ENCODE results near the gene SPATA13.

Gene SPATA13

DNA sequence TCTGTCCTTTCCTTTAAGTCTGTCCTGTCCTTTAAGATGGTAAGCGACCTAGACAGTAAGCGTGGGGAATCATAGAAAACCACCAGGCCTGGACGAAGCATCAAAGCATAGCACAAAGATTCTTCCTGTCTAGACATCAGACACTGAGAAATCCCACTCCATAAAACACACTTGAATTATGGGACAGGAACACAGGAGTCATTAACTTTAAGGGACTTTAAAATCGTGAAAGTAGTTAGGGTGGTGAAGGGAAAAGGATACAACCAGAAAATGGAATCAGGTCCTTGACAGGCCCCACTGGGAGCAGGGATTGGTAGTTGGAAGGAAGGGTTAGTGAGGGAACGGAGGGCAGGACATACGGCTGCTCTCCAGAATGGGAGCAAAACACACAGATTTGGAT is 117.2 kb downstream of the SPATA13 start:
- DNase-seq (ENCODE audit: low read depth in 2 of 2) = no peak

DNA sequence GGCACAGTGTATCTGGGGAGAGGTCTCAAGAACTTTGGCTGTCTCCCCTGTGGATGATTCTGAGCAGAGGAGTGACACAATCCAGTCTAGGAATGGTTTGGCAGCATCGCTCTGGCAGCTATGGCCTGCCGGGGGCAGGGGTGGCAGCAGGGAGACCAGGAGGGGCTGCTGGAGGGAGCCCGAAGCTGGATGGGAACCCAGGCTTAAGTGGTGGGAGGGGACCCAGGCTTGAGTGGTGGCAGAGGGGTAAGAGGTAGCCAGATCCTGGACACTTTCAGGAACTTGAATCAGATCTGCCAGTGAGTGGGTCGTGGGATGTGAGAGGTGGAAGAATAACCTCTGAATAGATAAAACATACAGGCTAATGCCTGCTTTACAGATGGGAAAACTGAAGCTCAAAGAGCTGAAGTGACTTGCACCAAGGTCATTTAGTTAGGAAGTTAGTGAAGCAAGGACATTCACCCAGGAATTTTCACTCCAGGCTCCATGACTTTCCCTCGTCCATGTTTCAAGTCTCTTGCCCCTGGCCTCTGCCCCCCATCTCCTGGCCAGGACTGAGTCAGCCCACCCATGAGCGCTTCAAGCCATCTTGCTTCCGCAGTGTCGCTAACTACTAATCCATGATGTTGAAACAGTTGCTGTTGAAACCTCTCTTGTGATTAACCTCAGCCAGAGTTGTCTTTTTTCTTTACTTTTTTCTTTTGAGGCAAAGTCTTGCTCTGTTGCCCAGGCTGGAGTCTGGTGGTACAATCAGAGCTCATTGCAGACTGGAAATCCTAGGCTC is 119.0 kb downstream of the SPATA13 start:
- no peak for DNase-seq (ENCODE audit: low read depth in 2 of 2)

DNA sequence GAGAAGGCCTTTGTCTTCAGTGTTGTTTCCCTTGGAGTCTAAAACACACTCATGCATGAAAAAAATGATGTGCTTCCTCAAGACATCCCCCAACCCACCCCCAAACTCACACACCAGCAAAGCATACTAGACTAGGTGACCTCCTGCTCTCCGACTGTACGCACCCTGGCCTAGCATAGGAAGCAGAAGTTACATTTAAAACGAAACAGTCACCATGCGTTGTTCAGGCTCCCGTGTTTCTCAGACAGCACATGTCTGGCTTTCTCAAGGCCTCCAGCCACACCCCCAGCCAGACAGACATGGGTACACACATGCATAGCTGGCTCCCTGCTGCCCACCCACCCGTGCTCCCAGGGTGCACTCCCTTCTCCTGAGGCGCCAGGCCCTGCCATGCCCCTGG is 120.2 kb downstream of the SPATA13 start:
- DNase-seq (ENCODE audit: low read depth in 2 of 2) = no peak

DNA sequence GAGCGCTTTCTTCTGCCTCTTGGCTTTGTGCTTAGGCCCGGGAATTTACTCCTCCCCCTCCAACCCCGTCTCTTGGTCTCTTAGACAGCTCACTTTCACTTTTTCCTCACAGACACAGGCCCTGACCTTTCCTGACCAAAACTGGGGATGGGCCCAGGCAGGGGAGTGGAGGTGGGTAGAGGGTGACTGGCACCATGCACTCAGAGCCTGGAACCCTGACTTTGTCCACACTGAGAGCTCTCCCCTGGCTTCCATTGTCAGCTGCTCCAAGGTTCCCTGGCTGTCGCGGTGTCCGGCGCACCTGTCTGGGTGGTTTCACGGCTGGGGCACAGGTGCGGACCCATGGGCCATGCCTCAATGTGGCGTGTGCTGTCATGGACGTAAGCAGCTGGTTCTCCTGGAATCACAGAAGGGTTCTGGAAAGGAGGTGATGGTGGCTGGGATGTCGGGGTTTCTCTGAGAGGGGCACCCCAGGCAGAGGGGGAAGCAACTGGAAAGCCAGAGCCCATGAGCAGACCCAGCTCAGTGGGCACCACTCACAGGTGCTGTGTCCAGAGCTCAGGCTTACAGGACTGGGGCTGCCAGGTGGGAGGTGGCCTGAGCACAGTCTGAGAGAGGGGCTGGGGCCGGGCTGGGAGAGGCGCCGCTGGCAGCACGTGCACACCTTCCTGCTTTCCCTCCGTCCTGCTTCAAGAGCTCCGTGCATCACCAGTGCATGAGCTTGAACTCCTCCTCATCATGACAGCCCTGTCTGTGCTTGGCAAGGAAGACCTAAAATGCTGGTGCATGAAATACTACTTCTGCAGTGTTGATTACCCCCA is 120.9 kb downstream of the SPATA13 start:
- no peak for DNase-seq (ENCODE audit: low read depth in 2 of 2)

DNA sequence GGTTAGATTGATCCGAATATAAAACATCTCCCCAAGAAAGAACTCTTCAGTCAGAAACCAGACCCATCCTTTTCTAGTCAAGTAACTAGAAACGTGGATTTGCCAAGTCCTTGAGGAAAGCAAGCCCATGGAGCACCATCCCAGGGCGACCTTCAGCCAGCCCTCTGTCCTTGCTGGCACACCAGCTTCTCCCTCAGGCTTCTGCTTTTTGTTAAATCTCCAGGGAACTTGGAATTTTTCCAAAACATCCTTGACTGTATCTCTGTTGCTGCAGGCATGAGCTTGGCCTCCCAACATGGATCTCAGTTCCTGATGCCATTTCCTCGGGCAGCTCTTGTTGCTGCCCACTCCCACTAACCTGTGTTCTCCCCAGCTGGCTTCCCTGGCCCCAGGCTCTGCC is 121.7 kb downstream of the SPATA13 start:
- no peak for DNase-seq (ENCODE audit: low read depth in 2 of 2)

DNA sequence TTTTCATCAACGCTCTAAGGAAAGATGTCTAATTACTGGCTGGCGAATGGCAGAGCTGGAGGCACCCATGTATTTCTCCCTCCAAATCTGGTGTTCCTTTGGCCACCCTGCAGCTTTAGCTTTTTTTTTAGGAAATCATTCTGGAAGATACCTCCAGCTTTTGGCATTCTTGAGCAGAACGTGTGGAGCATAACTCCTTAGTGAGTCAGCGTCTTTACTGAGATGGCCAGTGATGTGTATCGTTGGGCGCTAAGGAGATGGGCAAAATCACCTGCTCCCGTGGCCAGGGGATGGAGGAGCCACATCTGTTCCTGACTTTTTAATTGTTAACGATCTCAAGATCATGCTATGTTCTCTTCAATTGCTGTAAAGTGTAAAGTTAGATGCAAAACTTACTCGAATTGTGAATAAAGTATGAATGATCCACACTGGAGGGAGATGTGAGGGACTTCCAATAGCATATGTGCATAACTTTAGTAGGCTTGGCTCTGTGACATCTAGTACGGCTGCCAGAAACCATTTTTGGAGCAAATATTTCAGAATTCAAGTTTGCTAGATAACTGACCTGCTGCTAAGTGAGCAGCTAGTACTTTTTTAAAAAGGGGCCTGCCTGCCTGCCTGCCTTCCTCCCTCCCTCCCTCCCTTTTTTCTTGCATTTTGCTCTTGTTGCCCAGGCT is 124.5 kb downstream of the SPATA13 start:
- DNase-seq (ENCODE audit: low read depth in 2 of 2) = no peak

DNA sequence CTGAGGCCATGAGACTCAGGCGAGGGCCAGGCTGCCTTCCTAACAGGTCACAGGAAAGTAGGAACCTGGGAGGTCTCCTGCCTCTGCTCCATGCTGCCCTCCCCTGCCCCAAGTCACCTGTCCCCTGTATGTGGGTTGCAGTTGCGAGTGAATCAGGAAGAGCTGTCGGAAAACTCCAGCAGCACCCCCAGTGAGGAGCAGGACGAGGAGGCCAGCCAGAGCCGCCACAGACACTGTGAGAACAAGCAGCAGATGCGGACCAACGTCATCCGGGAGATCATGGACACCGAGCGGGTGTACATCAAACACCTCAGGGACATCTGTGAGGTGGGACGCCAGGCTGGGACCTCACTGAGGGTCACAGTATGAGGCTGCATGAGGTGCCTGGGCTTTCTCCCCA is 126.1 kb downstream of the SPATA13 start:
- DNase-seq (ENCODE audit: low read depth in 2 of 2) = no peak

DNA sequence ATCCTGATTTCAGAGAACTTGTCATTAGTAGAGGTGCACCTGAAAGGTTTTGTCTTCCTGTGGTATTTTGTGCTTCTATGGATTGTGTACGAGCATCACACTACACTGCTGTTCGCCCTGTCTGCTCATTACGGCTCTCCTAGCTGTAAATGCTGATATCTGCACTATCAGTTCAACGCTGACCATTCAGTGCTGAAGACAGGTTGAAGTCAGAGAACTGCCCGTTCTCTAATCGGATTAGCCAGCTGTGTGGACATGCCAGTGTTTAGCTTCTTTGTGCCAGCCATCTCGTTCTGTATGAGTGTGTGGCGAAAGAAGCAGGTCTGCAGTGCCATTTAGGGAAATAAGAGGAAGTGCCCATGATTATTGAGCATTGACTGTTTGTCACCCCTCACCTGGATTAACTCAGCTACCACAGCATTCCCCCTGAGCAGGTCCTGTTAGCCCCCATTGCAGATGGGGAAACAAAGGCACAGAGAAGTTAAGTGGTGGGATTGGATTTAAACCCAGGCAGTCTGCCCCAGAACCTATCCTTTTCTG is 127.3 kb downstream of the SPATA13 start:
- no peak for DNase-seq (ENCODE audit: low read depth in 2 of 2)

DNA sequence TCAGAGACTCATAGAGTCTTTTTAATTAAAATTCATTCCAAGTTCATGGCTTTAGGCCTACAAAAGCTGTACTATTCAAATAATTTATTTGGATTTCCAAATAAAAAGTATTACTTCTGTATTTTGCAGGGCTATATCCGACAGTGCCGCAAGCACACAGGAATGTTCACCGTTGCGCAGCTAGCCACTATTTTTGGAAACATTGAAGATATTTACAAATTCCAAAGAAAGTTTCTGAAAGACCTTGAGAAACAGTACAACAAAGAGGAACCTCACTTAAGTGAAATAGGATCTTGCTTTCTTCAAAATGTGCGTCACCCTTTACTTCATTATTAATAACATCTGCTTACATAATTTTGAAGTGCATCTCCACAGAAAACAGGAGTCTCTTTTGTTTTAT is 128.3 kb downstream of the SPATA13 start:
- no peak for DNase-seq (ENCODE audit: low read depth in 2 of 2)

DNA sequence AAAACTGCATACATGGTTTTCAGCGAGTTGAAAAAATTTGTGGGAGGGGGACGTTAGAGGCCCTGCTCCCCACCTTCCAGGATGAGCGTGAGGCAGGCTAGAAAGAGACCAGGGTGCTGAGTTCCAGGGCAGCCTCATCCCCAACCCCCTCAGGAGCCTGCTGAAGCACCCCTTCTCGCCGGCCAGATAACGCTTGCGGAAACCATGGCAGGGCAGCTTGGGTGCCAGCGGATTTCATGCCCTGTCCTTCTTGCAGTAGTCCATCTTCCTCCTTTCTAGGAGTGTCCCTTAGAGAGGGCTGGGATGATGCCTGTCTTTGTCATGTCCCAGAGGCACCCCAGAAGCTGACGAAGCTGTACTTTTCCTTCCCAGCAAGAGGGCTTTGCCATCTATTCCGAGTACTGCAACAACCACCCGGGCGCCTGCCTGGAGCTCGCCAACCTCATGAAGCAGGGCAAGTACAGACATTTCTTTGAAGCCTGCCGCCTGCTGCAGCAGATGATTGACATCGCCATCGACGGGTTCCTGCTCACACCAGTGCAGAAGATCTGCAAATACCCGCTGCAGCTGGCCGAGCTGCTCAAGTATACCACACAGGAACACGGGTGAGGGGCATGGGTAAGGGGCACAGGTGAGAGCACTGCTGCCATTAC is 129.9 kb downstream of the SPATA13 start:
- no peak for DNase-seq (ENCODE audit: low read depth in 2 of 2)

DNA sequence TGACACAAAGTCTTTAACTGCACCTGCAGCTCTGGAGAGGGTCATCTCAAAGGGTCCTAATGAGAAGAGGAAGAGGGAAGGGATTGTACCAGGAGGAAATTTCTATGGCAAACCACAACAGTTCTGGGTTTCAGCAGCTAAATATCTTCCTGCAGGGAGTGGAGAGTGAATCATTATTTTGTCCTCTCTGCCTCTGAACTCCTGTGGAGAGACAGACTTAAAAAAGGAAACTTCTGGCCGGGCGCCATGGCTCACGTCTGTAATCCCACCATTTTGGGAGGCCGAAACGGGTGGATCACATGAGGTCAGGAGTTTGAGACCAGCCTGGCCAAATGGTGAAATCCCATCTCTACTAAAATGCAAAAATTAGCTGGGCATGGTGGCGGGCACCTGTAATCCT is 132.0 kb downstream of the SPATA13 start:
- no peak for DNase-seq (ENCODE audit: low read depth in 2 of 2)

DNA sequence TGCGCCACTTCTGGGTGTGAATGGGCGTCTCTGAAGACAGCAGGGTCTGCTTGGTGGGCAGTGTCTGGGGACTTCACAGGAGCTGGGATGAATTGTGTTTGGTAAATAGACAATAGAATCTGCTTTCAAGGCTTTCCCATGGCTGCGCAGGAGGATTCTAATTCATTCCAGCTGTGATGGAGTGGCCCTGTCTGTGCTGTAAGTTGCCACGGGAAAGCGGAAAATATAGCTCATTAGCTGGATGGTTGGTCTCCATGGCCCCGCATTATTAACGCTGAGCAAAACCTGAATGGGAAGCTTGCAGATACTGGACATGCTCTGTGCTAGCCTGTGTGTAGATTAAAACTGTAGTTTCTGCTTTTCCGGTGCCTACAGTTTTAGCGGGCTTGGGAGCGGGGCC is 133.2 kb downstream of the SPATA13 start:
- no peak for DNase-seq (ENCODE audit: low read depth in 2 of 2)

DNA sequence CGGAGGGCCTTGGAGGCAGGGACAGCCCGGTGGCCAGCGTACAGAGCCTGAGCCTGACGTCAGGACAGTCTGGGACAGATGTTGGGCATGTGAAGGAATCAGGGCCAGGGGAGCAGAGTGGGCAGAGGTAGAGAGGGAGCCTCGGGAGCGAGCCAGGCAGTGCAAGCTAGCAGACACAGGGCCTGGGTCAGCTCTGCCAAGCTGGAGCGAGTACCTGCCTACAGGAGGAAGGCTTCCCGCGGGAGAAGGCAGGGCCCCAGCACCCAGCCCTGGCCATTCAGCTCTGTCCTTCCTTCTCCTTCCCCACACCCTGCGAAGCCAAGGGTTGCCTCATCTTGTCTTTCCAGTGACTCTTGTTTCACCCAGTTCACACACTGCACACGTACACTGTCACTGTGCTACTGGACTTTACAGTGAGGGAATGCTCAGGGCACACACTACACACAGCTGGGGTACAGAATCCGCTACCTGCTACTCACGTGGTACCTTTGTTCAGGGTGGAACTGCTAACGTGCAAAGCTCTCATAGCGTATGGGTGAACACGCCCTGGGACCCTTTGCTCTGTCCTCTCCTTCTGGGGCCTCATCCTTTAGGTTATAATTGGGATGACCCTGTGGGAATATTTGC is 139.1 kb downstream of the SPATA13 start:
- DNase-seq (ENCODE audit: low read depth in 2 of 2) = no peak

DNA sequence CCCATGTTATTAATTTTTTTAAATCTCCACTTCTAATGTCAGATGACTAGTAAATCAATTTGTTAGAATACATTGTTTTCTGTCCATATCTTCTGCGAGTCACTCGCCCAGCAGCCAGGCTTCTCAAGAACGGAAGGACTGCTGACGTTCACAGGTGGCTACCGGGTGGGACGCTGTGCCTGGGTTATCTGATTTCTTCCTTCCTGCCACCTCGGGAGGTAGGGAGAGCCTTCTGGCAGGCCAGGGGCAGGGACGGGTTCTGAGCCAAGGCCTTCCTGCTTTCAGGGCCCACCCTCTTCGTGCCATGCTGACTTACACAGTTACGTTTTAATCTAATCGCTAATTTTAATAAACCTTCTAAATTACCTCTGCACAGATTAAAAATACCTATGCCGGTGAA is 140.9 kb downstream of the SPATA13 start:
- no peak for DNase-seq (ENCODE audit: low read depth in 2 of 2)

DNA sequence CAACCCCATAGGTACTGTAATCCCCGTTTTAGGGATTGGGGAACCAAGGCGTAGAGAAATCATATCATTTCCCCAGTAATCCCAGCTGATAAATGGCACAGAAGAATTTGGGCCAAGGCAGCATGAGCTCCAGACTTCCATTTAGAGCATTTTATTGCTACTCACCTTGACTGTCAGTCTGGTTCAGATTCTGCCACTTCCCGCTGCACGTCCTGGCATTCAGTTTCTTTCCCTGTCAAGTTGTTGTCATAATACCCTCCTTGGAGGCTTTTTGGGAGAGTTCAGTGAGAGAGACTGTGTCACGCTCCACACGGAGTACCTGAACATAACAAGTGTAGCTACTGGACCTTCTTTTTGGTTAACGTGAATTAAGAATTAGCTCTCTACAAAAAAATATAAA is 141.4 kb downstream of the SPATA13 start:
- no peak for DNase-seq (ENCODE audit: low read depth in 2 of 2)

DNA sequence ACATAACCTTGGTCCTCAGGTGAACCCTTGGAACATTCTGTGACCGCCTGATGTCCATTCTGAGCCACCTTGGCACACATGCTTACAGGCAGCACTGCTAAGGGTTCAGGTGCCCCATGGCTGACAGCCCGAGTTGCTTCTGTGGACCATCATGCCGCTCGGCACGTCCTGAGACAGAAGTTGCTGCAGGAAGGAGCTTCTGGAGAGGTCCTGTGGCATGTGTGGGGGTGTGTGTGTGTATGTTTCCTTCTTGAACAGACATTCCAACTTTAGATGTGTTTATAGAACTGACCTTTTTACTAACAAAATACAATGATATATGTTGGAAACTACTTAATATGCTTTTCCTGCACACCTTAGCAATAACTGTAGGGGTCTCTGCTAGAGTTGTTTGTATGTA is 144.1 kb downstream of the SPATA13 start:
- no peak for DNase-seq (ENCODE audit: low read depth in 2 of 2)

DNA sequence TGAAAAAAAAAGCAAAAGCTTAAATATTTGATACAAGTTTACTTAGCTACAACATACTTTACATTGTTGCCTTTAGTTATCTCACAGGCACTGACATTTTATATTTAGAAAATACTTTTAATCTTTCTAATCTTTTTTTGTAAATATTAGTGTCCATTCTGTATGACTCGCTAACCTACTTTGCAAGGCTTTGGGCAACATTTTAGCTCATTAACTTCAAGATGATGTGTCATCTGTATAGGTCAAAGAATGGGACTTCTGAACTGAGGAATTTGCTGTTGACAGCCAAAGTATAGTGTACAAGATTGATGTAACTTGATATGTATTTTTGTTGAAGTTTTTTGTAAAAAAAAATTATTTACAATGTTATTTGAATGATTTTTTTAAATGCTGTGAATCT is 146.1 kb downstream of the SPATA13 start:
- no peak for DNase-seq (ENCODE audit: low read depth in 2 of 2)

DNA sequence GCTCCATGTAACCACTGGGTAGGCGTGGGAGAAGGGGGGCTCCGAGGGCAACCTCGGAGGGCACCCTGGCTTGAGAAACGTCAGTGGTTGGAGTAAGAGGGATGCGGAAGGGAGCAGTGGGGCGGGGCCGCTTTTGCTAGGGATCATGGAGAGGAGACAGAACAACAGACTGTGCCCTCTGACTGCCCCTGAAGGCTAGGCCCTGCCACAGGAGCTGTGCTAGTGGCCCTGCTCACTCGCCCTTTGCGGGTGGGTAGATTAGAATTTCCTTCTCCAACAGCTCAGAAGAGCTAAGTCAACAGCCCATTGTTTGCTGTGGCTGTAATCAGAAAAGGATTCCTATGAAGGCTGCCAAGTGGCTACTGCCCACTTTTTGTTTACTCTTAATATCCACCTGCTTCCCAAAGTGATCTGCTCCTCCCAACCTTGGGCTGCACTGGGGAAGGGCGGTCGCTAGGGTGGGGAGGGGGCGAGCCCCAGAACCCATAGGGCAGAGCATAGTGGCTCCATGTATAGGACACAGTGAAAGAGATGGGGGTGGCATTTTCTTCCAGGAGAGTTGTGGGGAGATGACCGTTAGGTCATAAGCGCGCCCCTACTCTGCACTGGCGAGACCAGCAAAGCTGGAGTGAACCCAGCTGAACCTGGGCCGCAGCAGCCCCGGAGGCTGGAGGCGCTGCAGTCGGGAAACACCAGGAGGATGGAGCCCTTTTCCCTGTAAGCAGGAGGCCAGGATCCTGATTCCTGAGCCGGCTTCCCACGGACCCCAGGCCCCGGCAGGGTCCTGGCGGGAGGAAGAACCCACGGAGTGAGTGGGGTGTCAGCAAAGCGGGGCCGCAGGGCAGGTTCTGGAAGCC is 146.9 kb downstream of the SPATA13 start:
- no peak for DNase-seq (ENCODE audit: low read depth in 2 of 2)

DNA sequence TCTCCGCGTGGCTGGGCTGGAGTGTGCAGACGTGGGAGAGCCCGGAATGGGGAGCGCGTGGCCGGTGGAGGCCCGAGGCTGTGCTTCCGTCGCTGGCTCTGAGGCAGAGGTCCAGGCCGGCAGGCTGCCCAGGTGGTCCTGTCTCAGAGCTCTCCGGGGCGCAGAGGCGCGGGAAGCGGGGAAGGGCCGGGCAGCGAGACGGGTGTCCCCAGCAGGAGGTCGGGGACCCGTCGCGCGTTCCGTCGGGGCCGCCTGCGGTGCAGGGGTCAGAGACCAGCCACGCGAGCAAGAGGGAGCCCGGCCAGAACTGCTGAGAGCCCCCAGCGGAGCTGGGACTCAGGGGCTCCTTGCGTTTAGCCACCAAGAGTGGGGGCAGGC is 147.5 kb downstream of the SPATA13 start:
- DNase-seq (ENCODE audit: low read depth in 2 of 2) = no peak

DNA sequence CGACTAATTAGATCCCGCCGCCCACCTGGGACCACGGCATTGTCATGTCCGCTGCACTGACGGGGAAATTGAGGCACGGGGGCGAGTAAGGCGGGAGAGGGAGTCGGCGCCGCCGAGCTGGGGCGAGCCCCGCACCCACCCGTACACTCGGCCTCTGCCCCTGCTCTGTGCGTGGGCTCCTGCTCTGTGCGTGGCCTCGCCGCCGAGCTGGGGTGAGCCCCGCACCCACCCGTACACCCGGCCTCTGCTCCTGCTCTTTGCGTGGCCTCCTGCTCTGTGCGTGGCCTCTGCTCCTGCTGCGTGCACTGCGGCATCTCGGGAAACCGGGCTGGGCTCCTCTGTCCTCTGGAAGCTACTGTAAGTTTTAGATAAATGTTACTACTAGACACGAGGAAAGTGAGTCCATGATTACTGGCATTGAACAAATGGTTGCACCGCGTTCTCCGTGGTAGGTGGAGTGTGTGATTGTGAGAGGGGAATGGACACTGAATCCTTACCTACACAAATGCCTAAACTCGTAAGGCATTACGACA is 148.0 kb downstream of the SPATA13 start:
- DNase-seq (ENCODE audit: low read depth in 2 of 2) = no peak
